ENCODE data around the gene MACROD2. TPM values are rescaled to one million over a fixed set of nuclear protein-coding genes. Genes with fewer than 3 reads are reported as not detected.
"Not testable (repeated sequence)": the region's sequence is repeated elsewhere in the genome, so short reads cannot be mapped to it uniquely, and the experiment has no call there.

Gene MACROD2
- polyA plus RNA-seq, 6 donors from 2014 or later = 27.2 to 49.3 (median 36.4) TPM

DNA sequence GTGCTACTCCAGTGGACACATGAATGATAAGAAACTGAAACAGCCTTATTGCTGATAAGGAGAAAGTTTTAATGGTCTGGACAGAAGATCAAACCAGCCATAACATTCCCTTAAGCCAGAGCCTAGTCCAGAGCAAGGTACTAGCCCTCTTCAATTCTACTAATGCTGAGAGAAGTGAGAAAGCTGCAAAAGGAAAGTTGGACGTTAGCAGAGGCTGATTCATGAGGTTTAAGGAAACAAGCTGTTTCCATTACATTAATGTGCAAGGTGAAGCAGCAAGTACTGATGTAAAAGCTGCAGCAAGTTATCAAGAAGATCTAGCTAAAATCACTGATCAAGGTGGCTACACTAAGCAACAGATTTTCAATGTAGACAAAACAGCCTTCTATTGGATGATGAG, 1943.5 kb downstream of the MACROD2 start:
- ATAC-seq (ENCODE audit: low read depth in 2 of 2) (no peak), DNase-seq (no peak)
- Mint-ChIP-seq H3K36me3 (peaks cover 8 to 11% of the 10 kb centered on the region in 2 donors), H3K27me3 (no peaks in the 10 kb centered on the region), H3K27ac (peak overlapping the region; percentile 33 to 87 (median 78)), H3K4me1 (peaks cover 42 to 72% (median 43%) of the 10 kb centered on the region in 3 donors), H3K9me3 (peaks cover 0 to 15% (median 8%) of the 10 kb centered on the region in 7 donors), H3K4me3 (peak overlapping the region; percentile 72 to 96 (median 87))

DNA sequence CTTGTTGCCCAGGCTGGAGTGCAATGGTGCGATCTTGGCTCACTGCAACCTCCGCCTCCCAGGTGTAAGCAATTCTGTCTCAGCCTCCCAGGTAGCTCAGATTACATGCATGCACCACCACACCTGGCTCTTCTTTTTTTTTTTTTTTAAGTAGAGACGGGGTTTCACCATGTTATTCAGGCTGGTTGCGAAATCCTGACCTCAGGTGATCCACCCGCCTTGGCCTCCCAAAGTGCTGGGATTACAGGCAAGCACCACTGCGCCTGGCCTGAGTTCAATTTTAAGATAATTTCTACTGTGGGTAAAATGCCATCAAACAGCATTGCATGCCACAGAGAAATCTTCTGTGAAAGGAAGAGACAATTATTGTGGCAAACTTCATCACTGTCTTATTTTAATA, 1944.8 kb downstream of the MACROD2 start:
- peaks cover 39 to 60% (median 43%) of the 10 kb centered on the region in 3 donors for H3K4me1 Mint-ChIP-seq
- ATAC-seq (ENCODE audit: low read depth in 2 of 2) (no peak), DNase-seq (no peak)

DNA sequence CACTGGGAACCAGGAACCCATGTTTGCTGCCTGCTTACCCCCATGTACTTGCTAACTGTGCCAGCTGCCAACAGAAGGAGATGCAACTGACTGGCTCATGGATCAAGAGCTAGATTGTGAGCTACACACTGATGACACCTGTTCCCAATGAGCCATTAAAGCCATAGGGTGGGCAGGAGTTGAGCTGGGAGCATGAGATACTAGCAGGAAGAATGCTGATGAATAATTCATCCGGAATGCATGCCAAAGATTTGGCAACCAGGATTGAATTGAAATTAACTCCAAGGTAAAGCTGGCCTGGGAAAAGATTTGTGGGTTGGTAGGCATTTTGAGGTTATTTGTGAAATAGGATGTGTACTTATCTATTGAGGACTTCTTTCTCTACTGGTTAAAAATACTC, 1946.8 kb downstream of the MACROD2 start:
- Mint-ChIP-seq H3K9me3 (peaks cover 0 to 15% (median 8%) of the 10 kb centered on the region in 7 donors), H3K27me3 (no peaks in the 10 kb centered on the region), H3K4me3 (peak overlapping the region in 6 of 8 donors; percentile 2 to 68 (median 40)), H3K36me3 (peaks cover 8 to 20% of the 10 kb centered on the region in 2 donors), H3K27ac (peak overlapping the region in 3 of 6 donors; percentile 48 to 59 (median 49)), H3K4me1 (peaks cover 42 to 62% (median 49%) of the 10 kb centered on the region in 3 donors)
- no peak for DNase-seq
- no peak for ATAC-seq (ENCODE audit: low read depth in 2 of 2)

More for the DNA sequence above, 1944.8 kb downstream of the MACROD2 start:
- peaks cover 0 to 15% (median 8%) of the 10 kb centered on the region in 7 donors for H3K9me3 Mint-ChIP-seq
- no peaks in the 10 kb centered on the region for H3K27me3 Mint-ChIP-seq
- H3K4me3 Mint-ChIP-seq = peak overlapping the region in 4 of 8 donors; percentile 10 to 49 (median 34)
- peak overlapping the region in 3 of 6 donors; percentile 43 to 65 (median 57) for H3K27ac Mint-ChIP-seq
- peaks cover 8 to 11% of the 10 kb centered on the region in 2 donors for H3K36me3 Mint-ChIP-seq

DNA sequence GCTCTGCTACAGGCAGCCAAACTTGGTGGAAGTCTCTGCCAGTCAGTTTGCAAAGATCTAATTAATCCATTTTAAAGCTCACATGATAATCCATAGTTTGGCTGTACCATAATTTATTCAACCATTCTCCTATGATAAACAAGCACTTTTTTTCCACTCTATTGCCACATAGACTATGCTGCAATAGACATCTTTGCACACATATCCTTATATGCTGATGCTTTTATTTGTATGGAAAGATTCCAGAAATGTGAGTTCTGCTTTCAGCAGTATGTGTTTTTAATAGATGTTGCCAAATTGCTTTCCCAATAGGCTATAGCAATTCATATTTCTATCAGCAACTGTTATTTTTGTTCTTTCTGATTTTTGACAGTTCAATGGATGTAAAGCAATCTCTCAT, 1950.0 kb downstream of the MACROD2 start:
- no peaks in the 10 kb centered on the region for H3K9me3 Mint-ChIP-seq
- H3K4me3 Mint-ChIP-seq = no peak overlapping the region
- H3K4me1 Mint-ChIP-seq = peaks cover 22 to 43% (median 35%) of the 10 kb centered on the region in 3 donors
- DNase-seq (no peak), ATAC-seq (ENCODE audit: low read depth in 2 of 2) (no peak)
- H3K36me3 Mint-ChIP-seq = peaks cover 0 to 15% of the 10 kb centered on the region in 2 donors
- H3K27me3 Mint-ChIP-seq = no peaks in the 10 kb centered on the region
- H3K27ac Mint-ChIP-seq = no peak overlapping the region

DNA sequence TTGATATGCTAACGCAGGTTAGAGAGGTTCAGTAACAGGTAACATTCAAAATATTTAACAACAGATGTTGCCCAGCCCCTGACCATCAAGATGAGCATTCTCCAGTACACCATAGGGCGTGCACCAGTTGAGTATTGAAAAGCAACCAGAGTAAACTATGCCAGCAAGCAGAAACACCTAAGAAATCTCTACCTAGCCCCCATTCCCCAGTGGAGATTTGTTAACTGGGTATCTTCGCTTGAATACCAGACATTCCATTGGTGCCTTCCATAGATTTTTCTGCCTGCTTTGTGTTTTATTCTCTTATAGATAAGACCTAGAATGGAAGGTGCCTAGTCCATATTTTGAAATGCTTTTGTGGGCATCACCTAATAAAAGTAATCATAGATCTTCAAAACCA, 1954.1 kb downstream of the MACROD2 start:
- Mint-ChIP-seq H3K4me3 (no peak overlapping the region), H3K4me1 (peaks cover 14 to 37% (median 29%) of the 10 kb centered on the region in 3 donors), H3K36me3 (peaks cover 7 to 23% of the 10 kb centered on the region in 2 donors), H3K27me3 (no peaks in the 10 kb centered on the region), H3K9me3 (peaks cover 0 to 7% (median 3%) of the 10 kb centered on the region in 7 donors), H3K27ac (no peak overlapping the region)
- ATAC-seq (ENCODE audit: low read depth in 2 of 2) (no peak), DNase-seq (no peak)

DNA sequence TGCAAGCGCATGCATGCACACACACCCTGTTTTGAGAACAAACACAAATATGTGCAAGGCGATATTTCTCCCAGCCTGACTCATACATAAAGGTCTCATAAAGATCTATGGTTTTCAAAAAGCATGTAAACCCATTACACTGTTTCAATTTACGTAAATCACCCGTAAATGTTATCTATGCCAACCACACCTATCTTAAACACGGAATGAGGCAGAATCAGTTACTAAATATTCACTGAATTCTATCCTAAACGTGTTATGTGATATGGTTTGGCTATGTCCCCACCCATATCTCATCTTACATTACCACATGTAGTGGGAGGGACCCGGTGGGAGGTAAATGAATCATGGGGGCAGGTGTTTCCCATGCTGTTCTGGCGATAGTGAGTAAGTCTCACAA, 1956.3 kb downstream of the MACROD2 start:
- H3K4me3 Mint-ChIP-seq = no peak overlapping the region
- peaks cover 0 to 7% (median 3%) of the 10 kb centered on the region in 7 donors for H3K9me3 Mint-ChIP-seq
- peaks cover 12 to 30% (median 23%) of the 10 kb centered on the region in 3 donors for H3K4me1 Mint-ChIP-seq
- H3K27ac Mint-ChIP-seq = no peak overlapping the region
- peaks cover 7 to 22% of the 10 kb centered on the region in 2 donors for H3K36me3 Mint-ChIP-seq
- no peaks in the 10 kb centered on the region for H3K27me3 Mint-ChIP-seq
- ATAC-seq (ENCODE audit: low read depth in 2 of 2) = no peak
- no peak for DNase-seq

DNA sequence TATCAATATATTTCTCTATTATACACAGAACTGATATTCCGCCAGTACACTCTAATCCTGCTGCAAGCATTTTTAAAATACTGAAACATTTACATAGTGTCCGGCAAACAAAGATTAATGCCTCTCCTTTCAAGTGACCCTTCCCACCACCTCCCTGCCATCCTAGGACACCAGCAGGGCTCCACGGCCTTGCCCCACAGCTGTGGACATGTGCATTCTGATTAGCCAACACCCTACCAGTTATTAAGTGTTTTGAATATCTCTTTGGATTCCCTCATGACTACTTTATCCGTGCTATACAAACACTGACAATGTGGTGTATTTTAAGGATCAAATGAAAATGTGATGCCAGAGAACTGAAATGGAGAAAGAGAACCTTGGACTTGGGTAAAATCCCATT, 1962.8 kb downstream of the MACROD2 start:
- no peak for DNase-seq
- Mint-ChIP-seq H3K4me3 (no peak overlapping the region), H3K36me3 (peaks cover 0 to 27% of the 10 kb centered on the region in 2 donors), H3K9me3 (no peaks in the 10 kb centered on the region), H3K4me1 (peaks cover 13 to 30% (median 20%) of the 10 kb centered on the region in 3 donors), H3K27me3 (no peaks in the 10 kb centered on the region), H3K27ac (peak overlapping the region in 1 of 6 donors; percentile 52)
- ATAC-seq (ENCODE audit: low read depth in 2 of 2) = no peak

DNA sequence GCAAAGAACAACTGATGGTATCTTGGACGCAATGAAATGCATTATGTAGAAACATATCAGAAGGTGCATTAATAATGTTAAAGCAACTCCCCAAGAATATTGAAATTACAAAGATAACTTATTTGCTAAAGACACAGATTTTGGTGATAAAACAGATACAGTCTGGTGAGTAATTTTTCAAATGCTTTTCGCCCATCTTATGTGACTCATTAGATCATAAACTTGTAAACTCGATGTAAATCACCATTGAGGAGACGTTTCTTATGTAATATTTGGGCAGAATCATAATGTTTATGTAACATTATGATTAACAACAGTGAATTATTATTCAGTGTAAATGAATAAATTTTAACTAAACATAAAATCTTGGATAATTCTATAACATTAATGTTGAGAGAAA, 1969.8 kb downstream of the MACROD2 start:
- H3K27ac Mint-ChIP-seq = no peak overlapping the region
- peaks cover 7 to 15% (median 8%) of the 10 kb centered on the region in 3 donors for H3K4me1 Mint-ChIP-seq
- H3K27me3 Mint-ChIP-seq = no peaks in the 10 kb centered on the region
- DNase-seq (no peak), ATAC-seq (ENCODE audit: low read depth in 2 of 2) (no peak)
- no peak overlapping the region for H3K4me3 Mint-ChIP-seq
- peaks cover 0 to 6% (median 4%) of the 10 kb centered on the region in 7 donors for H3K9me3 Mint-ChIP-seq
- H3K36me3 Mint-ChIP-seq = peaks cover 14 to 31% of the 10 kb centered on the region in 2 donors

DNA sequence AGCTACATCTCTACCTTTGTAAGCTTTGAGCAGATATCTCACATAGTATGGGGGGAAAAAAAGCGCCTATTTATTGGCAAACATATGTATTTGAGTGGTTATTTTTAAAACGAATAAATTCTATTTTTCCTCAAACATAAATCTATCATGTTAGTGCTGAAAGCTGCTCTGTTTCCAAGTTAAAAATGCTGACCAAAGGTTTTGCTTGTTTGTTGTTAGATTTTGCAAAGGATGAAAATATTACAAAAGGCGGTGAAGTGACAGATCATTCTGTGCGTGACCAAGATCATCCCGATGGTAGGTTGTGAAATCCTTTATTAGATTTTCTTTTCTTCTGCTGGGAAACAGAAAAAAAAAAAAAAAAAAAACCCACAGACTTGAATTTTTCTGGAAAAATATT, 1972.0 kb downstream of the MACROD2 start:
- Mint-ChIP-seq H3K4me1 (peaks cover 2 to 9% (median 3%) of the 10 kb centered on the region in 3 donors), H3K27ac (no peak overlapping the region), H3K27me3 (no peaks in the 10 kb centered on the region), H3K4me3 (no peak overlapping the region), H3K36me3 (peaks cover 32 to 33% of the 10 kb centered on the region in 2 donors), H3K9me3 (peaks cover 9 to 22% (median 14%) of the 10 kb centered on the region in 7 donors)
- ATAC-seq (ENCODE audit: low read depth in 2 of 2) (no peak), DNase-seq (no peak)

DNA sequence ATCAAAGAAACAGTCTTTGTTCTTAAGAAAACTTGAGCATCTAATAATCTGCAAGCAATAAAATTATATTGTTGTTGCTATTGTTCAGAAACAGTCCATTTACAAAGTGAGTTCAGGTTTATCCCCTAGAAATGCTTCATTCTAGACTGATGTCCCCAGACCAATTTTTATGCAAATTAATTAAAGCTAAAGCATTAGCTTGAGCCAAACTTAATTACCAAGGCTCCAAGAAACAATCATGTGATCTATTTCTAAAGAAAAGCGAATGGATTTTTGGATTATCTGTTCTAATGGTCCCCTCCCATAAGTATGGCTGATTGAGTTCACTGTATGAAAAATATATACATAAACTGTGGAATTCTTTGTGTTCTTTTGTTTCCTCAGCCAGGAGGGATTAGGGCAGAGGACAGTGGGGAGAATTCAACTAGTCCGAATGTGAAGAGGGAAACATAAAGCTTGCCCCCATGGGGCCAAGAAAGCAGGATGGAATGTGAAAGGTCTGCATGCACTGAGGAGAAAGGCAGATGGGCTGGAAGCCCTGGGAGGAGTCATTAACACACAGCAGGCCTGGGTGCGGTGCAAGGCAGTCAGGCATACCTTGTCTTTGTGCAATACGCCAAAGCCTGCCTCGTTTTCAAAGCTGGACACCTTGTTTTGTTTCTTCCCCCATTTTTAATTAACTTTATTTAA, 1980.9 kb downstream of the MACROD2 start:
- peaks cover 25 to 53% (median 44%) of the 10 kb centered on the region in 3 donors for H3K4me1 Mint-ChIP-seq

DNA sequence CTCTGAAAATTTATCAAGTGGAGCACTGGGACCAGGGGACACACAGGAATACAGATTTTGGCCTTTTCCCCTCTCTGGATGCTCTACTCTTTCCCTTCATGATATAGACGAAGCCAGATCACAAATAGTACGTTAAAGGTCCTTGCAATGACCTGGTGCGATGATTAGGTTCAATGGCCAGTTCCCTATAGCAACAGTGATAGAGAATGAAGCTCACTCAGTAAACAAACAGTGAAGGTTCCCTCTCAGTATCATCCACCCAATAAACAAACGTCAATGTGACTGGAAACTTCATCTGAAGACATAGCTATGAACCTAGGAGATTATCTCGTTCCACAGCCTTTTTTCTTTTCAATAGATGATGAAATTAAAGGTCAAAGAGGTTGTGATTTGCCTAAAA, 1981.7 kb downstream of the MACROD2 start:
- ATAC-seq (ENCODE audit: low read depth in 2 of 2) = no peak
- Mint-ChIP-seq H3K4me3 (no peak overlapping the region), H3K4me1 (peaks cover 28 to 56% (median 50%) of the 10 kb centered on the region in 3 donors), H3K27ac (peak overlapping the region in 4 of 6 donors; percentile 23 to 71 (median 55)), H3K9me3 (peaks cover 7 to 25% (median 14%) of the 10 kb centered on the region in 7 donors), H3K27me3 (no peaks in the 10 kb centered on the region), H3K36me3 (peaks cover 28 to 35% of the 10 kb centered on the region in 2 donors)
- no peak for DNase-seq

More for the DNA sequence above, 1980.9 kb downstream of the MACROD2 start:
- no peak for ATAC-seq (ENCODE audit: low read depth in 2 of 2)
- Mint-ChIP-seq H3K4me3 (peak overlapping the region in 1 of 8 donors; percentile 48), H3K9me3 (peaks cover 13 to 33% (median 23%) of the 10 kb centered on the region in 7 donors), H3K27ac (peak overlapping the region in 3 of 6 donors; percentile 64 to 74 (median 74)), H3K36me3 (peaks cover 36 to 40% of the 10 kb centered on the region in 2 donors), H3K27me3 (no peaks in the 10 kb centered on the region)
- no peak for DNase-seq

DNA sequence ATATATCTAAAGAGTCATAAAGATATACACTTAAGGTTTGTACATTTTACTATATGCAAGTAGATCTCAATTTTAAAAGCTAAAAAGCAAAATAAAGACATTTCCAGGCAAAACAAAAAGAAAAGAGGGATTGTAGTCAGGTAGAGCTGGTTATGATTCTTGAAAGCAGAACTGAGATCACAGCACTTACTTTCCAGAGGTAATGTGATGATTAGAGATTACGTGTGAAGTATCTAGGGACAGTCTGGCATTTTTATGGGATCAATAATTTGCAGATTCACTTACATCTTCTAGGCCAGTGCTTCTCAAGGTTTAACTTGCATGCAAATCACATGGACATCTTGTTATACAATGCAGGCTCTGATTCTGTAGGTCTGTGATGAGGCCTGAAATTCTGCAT, 1982.4 kb downstream of the MACROD2 start:
- no peak for DNase-seq
- peaks cover 4 to 21% (median 11%) of the 10 kb centered on the region in 7 donors for H3K9me3 Mint-ChIP-seq
- H3K36me3 Mint-ChIP-seq = peaks cover 22 to 34% of the 10 kb centered on the region in 2 donors
- H3K27me3 Mint-ChIP-seq = no peaks in the 10 kb centered on the region
- H3K27ac Mint-ChIP-seq = peak overlapping the region in 2 of 6 donors; percentile 46 to 73
- peaks cover 26 to 52% (median 46%) of the 10 kb centered on the region in 3 donors for H3K4me1 Mint-ChIP-seq
- H3K4me3 Mint-ChIP-seq = no peak overlapping the region
- ATAC-seq (ENCODE audit: low read depth in 2 of 2) = no peak

DNA sequence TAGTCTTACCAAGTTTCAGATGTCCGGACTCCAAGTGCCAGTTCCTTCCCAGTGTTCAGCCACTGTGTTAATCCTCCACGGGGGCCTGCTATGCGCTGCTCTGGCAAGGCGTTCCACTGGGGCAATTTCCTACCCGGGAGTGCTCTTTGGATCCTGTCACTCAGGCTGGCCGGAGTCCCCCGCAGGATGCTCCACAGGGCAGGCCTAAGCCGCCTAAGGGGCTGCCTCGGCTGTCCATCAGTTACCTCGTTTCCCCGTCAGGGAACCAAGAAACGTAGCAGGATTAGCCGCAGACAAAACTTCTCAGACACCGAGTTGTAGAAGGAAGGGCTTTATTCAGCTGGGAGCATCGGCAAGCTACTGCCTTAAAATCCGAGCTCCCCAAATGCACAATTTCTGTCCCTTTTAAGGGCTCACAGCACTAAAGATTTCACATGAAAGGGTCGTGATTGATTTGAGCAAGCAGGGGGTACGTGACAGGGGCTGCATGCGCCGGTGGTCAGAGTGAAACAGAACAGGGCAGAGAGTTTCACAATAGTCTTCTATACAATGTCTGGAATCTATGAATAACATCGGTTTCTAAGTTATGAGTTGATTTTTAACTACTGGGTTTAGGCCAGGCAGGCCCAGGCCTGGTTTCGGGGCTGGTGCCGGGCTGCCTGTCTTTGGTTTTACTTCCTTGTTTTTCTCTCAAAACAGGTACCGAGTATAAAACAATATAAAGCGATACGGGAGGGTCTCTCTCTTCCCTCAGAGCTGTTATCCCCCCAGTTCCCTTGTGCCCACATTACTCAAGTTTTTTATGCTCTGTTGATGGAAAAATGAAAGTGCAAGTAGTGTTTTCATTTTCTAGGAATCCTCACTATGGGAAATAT, 1990.4 kb downstream of the MACROD2 start:
- H3K27me3 Mint-ChIP-seq, H3K9me3 Mint-ChIP-seq: not testable (repeated sequence)
- Mint-ChIP-seq H3K4me1 (peaks cover 25 to 46% (median 45%) of the 10 kb centered on the region in 3 donors), H3K4me3 (peak overlapping the region; percentile 65 to 92 (median 86)), H3K27ac (peak overlapping the region; percentile 88 to 96 (median 94)), H3K36me3 (peaks cover 0 to 15% of the 10 kb centered on the region in 2 donors)
- DNase-seq (peak; percentile 60), ATAC-seq (ENCODE audit: low read depth in 2 of 2) (peak; percentile 76 to 80)
